ENCODE results near the gene TRIP13.
"Not testable (repeated sequence)": the region's sequence is repeated elsewhere in the genome, so short reads cannot be mapped to it uniquely, and the experiment has no call there.

Gene TRIP13, protein sequence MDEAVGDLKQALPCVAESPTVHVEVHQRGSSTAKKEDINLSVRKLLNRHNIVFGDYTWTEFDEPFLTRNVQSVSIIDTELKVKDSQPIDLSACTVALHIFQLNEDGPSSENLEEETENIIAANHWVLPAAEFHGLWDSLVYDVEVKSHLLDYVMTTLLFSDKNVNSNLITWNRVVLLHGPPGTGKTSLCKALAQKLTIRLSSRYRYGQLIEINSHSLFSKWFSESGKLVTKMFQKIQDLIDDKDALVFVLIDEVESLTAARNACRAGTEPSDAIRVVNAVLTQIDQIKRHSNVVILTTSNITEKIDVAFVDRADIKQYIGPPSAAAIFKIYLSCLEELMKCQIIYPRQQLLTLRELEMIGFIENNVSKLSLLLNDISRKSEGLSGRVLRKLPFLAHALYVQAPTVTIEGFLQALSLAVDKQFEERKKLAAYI

DNA sequence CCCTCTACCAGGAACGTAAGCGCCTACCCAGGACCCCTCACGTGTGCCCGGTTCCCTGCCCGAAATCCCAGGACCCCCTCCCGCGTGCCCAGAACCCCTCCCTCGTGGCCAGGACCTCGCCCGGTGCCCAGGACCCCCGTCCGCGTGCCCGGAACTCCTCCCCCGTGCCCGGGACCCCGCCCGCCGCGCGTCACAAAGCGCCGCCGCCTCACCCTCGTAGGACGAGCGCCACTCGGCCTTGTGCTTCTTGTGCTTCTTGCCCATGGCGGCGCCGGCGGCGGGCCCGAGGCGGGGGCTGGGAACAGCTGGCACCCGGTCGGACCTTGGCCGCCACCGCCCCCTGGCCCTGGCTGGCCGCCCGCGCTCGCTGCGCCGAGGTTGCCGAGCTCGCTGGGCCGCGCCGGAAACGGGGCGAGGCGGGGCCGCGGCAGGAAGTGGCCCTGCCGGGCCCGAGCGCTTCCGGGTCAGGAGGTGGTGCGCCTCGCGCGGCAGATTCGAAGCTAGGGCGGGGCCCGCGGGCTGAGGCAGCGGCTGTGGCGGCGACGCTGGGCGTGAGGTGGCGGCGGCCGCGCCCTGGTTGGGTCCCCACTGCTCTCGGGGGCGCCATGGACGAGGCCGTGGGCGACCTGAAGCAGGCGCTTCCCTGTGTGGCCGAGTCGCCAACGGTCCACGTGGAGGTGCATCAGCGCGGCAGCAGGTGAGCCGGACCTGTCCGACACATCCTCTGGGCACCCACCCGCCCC, at the start of gene TRIP13, which contains the start of gene BRD9:
TSS of gene TRIP13 (plus strand) at position 491 of the 743 bp plus-strand sequence. CDS start at position 606, 115 bp downstream.
TSS of gene BRD9 (minus strand) at position 408 of the 743 bp plus-strand sequence. CDS start at position 264, 144 bp downstream.
- DNase-seq (ENCODE audit: low read depth) = no peak

DNA sequence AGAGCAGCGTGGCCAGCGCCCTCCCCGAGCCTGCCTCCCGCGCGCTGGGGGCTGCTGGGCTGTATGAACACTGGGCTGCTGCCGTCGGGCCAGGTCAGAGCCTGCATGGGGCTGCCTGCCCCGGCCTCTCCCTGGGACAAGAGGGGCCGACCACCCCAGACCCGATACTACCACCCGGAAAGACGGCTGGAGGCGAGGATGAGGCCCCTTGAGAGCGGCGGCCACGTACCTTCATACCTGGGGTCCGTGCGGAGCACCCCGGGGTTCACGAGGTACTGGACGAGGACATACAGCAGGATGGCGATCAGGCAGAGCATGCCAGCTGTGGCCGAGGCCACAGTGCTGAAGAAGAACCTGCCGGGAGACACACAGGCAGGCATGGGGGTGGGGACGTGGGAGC, 49.3 kb upstream of the TRIP13 start:
- DNase-seq (ENCODE audit: low read depth) = not testable (repeated sequence)

DNA sequence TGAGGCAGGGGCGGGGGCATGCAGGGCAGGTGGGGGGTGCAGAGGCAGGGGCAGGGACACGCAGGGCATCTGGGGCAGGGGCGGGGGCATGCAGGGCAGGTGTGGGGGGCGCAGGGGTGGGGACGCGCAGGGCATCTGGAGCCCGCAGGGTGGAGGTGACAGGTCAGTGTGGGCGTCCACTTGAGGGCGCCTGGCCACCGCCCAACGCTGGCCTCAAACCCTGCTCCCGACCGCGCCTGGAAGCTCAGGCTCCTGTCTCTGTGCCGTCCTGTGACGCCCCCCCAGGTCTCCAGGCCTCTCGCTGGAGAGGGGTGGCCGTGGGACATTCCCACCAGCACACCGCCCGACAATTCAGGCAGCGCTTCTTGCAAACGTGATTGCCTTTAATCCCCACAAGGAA, 48.8 kb upstream of the TRIP13 start:
- not testable (repeated sequence) for DNase-seq (ENCODE audit: low read depth)

DNA sequence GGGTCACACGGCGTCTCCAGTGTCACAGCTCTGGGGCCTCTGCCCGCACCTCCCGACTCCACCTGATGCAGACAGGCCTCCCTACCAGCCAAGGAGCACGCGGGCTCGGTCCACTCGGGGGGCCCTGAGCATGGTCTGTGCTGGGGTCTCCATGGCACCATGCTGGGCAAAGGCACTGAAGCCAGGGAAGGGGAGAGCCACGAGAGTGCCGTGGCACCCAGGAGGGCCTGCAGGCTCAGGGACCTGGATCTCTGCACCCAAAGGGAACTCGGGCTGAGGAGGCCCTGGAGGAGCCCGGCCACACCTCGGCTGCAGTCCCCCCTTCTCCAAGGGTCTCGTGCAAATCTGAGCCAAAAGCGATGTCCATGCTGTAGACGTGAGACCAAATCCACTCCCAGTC, 48.3 kb upstream of the TRIP13 start:
- not testable (repeated sequence) for DNase-seq (ENCODE audit: low read depth)

DNA sequence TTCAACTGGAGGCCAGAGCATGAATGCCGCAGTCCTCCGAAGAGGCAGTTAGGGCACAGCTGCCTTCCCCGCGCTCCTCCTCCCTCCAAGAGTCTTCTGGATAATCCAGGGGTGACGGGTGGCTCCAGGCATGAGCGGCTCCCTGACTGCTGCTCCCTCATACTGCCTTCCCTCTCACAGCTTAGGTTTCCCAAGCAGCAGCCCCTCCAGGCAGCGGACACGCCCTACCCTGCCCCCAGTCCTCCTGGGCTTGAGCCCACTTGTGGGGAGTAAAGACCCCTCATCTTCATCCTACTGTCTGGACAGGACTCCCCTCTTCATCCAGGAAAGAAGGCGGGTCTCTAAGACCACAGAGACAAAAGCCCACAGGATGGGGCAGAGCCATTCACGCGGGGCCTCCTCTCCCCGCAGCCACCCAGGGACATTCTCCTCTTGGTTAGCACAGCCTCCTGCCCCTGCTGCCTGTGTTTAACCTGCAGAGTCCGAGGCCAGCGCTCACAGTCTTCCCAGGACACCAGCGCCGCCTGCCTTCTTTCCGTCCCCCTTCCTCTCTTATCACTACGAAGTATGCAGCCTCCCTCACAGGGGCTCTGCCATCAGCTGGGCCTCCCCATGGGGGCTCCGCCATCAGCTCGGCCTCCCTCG, 47.5 kb upstream of the TRIP13 start:
- not testable (repeated sequence) for DNase-seq (ENCODE audit: low read depth)

DNA sequence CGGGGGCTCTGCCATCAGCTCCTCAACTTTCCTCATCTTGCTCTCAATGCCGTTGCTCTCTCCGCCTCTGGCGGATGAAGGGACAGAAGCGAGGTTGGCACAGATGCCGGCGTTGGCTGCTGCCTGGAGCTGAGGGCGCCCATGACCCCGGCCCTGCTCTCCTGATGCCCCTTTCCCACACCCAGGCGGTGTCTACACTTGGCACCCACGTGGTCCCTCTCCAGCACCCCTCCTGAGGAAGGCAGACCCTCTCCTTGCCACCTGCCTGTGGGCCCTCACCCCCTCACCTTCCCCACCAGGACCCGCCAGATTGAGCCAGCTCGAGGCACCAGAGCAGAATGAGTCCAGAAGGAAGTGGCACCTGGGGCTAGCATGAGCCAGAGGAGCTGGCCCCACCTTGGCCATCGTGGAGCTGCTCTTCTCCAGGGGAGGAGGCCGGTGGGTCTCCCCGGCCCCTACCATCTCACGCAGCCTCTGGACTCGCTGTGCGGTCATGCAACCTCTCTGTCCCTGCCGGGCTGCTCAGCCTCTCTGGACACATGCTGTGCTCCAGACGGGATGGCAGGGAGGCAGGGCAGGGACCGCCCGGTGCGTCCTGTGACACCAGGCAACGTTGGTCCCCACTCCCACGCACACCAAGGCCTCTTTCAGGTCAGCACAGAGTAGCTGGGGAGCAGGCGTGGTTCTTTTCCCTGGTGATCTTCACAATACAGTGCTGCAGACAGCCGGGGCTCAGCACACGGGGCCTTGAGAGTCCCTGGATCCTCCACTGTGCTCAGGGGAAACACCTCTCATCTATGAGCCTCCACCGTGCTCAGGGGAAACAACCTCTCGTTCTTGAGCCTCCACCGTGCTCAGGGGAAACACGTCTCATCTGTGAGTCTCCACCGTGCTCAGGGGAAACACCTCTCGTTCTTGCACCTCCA, 46.7 kb upstream of the TRIP13 start:
- DNase-seq (ENCODE audit: low read depth) = not testable (repeated sequence)

DNA sequence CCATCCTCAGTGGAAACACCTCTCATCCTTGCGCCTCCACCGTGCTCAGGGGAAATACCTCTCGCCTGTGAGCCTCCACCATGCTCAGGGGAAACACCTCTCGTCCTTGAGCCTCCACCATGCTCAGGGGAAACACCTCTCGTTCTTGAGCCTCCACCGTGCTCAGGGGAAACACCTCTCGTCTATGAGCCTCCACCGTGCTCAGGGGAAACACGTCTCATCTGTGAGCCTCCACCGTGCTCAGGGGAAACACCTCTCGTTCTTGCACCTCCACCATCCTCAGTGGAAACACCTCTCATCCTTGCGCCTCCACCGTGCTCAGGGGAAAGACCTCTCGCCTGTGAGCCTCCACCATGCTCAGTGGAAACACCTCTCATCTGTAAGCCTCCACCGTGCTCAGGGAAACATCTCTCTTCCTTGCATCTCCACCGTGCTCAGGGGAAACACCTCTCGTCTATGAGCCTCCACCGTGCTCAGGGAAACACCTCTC, 46.0 kb upstream of the TRIP13 start:
- not testable (repeated sequence) for DNase-seq (ENCODE audit: low read depth)

DNA sequence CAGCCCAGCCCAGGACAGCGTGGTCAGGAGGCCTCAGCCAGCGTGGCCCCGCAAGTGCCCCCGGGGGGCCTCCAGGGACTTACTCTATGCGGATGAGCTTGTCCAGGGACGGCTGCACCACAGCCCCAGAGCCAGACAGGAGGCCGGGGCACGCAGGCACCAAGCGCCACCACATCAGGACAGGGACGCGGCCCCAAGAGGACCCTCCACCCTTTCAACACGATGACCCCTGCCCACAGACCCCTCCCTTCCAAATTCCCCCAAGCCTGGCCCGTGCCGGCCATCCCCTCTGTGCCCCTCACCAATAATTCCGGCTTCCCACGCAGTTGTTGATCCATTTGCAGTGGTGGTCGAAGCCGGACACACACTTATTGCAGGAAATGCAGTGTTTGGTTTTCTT, 45.5 kb upstream of the TRIP13 start:
- not testable (repeated sequence) for DNase-seq (ENCODE audit: low read depth)

DNA sequence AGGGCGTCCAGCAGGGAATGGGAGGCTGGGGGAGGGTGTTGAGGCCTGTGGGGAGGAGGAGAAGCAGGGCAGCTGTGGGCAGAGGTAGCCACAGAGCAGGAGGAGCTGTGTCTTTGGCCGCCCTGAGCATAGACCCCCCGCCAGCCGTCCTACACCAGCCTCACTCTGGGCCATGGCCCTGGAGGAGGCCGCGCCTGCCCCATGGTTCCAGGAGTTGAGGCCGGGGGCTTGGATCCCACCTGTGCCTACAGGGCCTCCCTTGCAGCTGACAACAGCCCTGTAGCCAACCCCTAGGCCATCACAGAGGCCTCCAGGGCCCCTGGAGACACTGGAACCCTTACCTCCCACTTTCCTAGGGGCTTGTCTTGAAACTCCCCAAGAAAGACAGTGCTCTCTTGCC, 44.9 kb upstream of the TRIP13 start:
- DNase-seq (ENCODE audit: low read depth) = not testable (repeated sequence)

DNA sequence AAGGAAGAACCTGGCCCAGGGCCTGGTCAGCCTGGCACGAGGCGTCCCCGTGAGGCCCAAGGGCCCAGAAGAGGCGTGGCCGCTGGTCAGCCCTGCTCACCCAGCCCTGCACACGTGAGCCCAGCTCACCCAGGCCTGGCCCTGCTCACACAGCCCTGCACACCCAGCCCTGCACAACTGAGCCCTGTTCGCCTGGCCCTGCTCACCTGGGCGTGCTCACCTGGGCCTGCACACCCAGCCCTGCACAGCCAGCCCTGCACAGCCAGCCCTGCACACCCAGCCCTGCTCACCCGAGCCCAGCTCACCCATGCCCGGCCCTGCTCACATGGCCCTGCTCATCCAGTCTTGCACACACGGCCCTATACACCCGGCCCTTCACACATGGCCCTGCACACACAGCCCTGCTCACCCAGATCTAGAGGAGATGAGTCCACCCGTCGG, 44.0 kb upstream of the TRIP13 start:
- no peak for DNase-seq (ENCODE audit: low read depth)

DNA sequence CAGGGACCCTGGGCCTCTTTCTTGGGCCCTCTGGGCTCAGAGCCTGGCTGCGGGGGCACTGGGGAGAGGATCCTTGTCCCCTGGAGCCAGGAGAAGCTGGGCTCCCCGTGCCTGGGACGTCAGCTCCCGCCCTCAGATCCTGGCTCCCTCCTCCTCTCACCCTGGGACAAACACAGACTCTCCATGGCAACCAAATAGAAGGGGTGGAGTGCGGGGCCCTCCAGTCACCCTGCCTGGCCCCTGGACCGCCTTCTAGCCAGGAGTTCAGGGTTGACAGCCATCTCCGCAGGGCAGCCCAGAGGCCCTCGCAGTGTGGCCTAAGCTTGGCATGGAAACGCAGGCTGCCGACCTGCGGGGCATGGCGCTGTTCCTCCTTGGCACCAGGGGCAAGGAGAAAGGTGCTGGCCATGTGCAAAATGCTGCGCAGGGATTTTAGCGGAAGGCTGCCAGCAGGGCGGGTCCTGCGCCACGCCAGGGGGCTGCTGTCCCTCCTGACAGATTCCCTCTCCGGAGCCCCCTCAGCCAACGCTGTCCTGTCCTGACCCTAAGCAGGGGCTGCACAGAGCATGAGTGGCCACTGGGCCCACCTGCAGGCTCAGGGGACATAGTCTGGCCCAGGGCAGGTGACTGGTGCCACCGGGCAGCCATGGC, 42.9 kb upstream of the TRIP13 start:
- DNase-seq (ENCODE audit: low read depth) = no peak

DNA sequence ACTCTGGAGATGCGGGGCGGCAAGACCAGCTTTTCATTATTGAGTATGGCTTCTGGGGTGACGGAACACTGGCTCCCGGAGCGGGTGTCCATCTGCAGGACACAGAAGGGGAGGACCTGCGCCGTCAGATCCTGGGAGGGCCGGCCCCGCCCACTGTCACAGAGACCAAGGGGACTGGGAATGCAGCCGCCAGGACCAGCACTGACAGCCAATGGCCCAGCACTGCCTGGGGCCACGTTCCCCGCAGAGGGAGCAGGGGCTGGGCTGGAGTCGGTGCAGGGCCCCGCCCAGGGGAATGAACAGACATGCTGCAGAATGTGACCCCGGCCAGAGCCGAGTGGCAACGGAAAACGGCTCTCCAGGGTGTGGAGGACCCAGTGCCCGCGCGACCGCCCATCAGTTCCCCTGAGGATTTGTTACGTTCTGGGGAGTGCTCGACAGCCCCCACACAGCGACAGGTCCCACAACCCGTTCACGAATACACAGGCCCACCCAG, 42.1 kb upstream of the TRIP13 start, which contains the start of gene ZDHHC11:
TSS of gene ZDHHC11 (minus strand) at position 476 of the 496 bp plus-strand sequence. CDS start at position 92, 384 bp downstream.
- no peak for DNase-seq (ENCODE audit: low read depth)

DNA sequence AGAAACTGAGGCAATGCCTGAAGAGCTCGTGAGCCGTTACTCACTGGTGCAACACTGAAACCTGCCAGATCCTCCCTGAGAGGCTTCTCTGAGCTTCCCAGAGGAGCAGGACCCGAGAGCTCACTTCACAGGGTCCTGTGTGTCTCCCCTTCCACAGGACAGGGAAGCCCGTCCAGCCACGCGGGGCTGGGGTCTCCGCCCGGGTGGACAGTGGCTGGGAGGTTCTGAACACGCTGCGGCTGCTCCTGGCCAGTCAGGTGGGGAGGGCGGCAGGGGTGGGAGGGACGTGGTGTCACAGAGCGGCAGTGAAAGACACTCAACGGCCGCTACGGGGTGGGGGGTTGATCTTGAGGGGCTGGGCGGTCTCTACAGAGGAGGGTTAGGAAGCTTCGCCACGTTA, 41.6 kb upstream of the TRIP13 start:
- no peak for DNase-seq (ENCODE audit: low read depth)

DNA sequence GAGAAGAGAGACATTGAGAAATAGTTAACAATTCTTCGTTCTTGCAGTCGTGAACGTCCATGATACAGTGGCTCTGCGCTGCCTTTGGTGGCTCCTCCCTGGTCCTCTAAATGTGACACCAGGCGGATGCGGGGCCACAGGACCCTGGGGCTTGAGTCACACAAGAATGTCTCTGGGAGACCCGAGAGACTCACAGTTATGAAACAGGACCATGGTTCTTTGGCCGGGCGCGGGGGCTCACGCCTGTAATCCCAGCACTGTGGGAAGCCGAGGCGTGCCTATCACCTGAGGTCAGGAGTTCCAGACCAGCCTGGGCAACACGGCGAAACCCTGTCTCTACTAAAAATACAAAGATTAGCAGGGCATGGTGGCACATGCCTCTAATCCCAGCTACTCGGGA, 41.1 kb upstream of the TRIP13 start:
- DNase-seq (ENCODE audit: low read depth) = no peak

DNA sequence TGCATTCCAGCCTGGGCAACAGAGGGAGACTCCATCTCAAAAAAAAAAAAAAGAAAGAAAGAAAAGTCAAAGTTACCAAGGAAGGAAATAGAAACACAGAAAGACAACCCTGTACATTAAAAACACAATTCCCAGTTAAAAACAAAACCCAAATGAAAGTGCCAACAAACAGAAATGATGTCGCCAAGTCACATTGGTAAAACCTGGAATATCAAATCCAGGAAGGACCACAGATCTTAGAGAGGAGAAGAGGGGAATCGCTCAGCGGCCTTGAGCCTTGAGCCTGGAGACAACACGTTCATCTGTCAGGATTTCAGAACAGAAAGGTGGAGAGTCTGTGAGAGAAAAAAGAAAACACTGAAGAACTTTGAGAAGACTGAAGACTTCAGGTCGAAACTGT, 40.7 kb upstream of the TRIP13 start:
- DNase-seq (ENCODE audit: low read depth) = no peak

DNA sequence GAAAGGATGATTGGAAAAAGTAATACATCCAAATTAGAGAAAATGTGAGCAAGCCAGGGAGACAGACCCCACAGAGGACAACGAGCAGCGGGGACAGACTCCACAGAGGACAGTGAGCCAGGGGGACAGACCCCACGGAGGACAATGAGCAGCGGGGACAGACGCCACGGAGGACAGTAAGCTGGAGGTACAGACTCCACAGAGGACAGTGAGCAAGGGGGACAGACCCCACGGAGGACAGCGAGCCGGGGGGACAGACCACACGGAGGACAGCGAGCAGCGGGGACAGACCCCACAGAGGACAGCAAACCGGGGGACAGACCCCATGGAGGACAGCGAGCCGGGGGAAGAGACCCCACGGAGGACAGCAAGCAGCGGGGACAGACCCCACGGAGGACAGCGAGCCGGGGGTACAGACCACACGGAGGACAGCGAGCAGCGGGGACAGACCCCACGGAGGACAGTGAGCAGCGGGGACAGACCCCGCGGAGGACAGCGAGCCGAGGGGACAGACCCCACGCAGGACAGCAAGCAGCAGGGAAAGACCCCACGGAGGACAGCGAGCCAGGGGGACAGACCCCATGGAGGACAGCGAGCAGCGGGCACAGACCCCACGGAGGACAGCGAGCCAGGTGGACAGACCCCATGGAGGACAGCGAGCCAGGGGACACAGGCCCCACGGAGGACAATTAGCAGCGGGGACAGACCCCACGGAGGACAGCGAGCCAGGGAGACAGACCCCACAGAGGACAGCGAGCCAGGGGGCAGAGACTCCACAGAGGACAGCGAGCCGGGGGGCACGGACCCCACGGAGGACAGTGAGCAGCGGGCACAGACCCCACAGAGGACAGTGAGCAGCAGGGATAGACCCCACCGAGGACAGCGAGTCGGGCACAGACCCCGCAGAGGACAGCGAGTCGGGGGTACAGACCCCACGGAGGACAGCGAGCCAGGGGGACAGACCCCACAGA, 40.0 kb upstream of the TRIP13 start:
- no peak for DNase-seq (ENCODE audit: low read depth)

DNA sequence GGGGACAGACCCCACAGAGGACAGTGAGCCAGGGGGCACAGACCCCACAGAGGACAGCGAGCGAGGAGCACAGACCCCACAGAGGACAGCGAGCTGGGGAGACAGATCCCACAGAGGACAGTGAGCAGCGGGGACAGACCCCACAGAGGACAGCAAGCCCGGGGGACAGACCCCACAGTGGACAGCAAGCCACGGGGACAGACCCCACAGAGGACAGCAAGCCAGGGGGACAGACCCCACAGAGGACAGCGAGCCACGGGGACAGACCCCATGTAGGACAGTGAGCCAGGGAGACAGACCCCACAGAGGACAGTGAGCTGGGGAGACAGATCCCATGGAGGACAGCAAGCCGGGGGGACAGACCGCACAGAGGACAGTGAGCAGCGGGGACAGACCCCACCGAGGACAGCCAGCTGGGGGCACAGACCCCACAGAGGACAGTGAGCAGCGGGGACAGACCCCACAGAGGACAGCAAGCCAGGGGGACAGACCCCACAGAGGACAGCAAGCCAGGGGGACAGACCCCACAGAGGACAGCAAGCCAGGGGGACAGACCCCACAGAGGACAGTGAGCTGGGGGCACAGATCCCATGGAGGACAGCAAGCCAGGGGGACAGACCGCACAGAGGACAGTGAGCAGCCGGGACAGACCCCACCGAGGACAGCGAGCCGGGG, 39.1 kb upstream of the TRIP13 start:
- DNase-seq (ENCODE audit: low read depth) = not testable (repeated sequence)

DNA sequence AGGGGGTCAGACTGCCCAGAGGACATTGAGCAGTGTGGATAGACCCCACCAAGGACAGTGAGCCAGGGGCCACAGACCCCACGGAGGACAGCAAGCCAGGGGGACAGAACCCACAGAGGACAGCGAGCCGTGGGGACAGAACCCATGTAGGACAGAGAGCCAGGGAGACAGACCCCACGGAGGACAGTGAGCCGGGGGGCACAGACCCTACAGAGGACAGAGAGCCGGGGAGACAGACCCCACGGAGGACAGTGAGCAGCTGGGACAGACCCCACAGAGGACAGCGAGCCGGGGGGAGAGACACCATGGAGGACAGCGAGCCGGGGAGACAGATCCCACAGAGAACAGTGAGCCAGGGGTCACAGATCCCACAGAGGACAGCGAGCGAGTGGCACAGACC, 38.5 kb upstream of the TRIP13 start:
- no peak for DNase-seq (ENCODE audit: low read depth)
